Transverse colon (tissue), 4 donors: ENCODE data around the gene HSDL1. TPM values are rescaled to one million over a fixed set of nuclear protein-coding genes. Genes with fewer than 3 reads are reported as not detected.

ENCODE experiments used
- DNase-seq: peaks from one replicate; pipeline ENCODE4 v3.0.0-alpha.2; 2019
- H3K27ac ChIP-seq, 4 donors: fragments of 200-600 bp; sonication (generic); 2 replicates each; pipeline ENCODE4 v1.5.1; 2016 to 2018; ENCODE audit warnings: inconsistent platforms in 4 of 4
- H3K27me3 ChIP-seq: fragments of 200-600 bp; sonication (generic); 2 replicates; pipeline ENCODE4 v1.5.1; 2017; ENCODE audit warnings: inconsistent platforms
- H3K36me3 ChIP-seq, 4 donors: fragments of 200-600 bp; sonication (generic); 2 replicates each; pipeline ENCODE4 v1.5.1; 2017 to 2019; ENCODE audit warnings: inconsistent platforms in 4 of 4
- H3K4me1 ChIP-seq, 4 donors: fragments of 200-600 bp; sonication (generic); 2 replicates each; pipeline ENCODE4 v1.5.1; 2017 to 2020; ENCODE audit warnings: inconsistent platforms in 4 of 4
- H3K4me3 ChIP-seq, 4 donors: fragments of 200-600 bp; sonication (generic); 1 replicate in 1 of 4; 2 replicates in 3 of 4; pipeline versions ENCODE4 v1.5.1 to v1.6.1; 2017 to 2019; ENCODE audit warnings: inconsistent platforms in 4 of 4
- H3K9me3 ChIP-seq, 2 donors: fragments of 200-600 bp; sonication (generic); 2 replicates each; pipeline ENCODE4 v1.5.1; 2017 to 2019; ENCODE audit warnings: inconsistent platforms in 2 of 2
- EP300 ChIP-seq: sonication (generic); formaldehyde crosslinking; IDR thresholded peaks from one replicate; pipeline ENCODE4 v1.6.1; 2017; ENCODE audit warnings: antibody characterized with exemption, low read depth
- POLR2A ChIP-seq: fragments of 450-650 bp; IDR thresholded peaks from one replicate; pipeline ENCODE4 v1.6.1; 2016; ENCODE audit warnings: antibody characterized with exemption, mild to moderate bottlenecking, moderate library complexity
- POLR2AphosphoS5 ChIP-seq, 3 donors: sonication (generic); formaldehyde crosslinking; IDR thresholded peaks; one replicate each; pipeline ENCODE4 v1.6.1; 2016; ENCODE audit warnings: antibody characterized with exemption in 3 of 3
- WGBS, 2 donors: methylation state at CpG; one replicate each; pipeline ENCODE4 v1.1.5; 2018; ENCODE audit warnings: low coverage in 1 of 2; 5-methylcytosine and 5-hydroxymethylcytosine counted together
- in situ Hi-C, 4 donors: fragments of 200-750 bp; cut with MboI; loops; one replicate each; pipeline versions ENCODE4 v1.15.0 to v1.15.1; 2017; ENCODE audit warnings: low sequenced_read_pairs in 3 of 4, low pct_ligation_motif_present in 1 of 4, low pct_unique_long_range_greater_than_20kb in 1 of 4
- intact Hi-C: fragments of 100-400 bp; cut with DNase I; formaldehyde crosslinking; loops from one replicate; pipeline ENCODE4 v1.15.1; 2023; ENCODE audit warnings: low total_unique reads
- total RNA-seq, 4 donors: library from RNA; depleted of rRNA; stranded (reverse); fragments of >200 nt; gene quantifications; one replicate each; pipeline ENCODE4 v1.1.0, GENCODE V29; 2016
- TF ChIP-seq, protein P1 (sequence below), 5 experiments: fragments of 200-600 bp in 3 of 5; fragments of 450-650 bp in 2 of 5; sonication (generic) in 3 of 5; IDR thresholded peaks; 1 replicate in 2 of 5; 2 replicates in 3 of 5; pipeline ENCODE4 v1.5.1; 2016 to 2017; ENCODE audit warnings: antibody characterized with exemption in 5 of 5, inconsistent platforms in 3 of 5, mild to moderate bottlenecking in 2 of 5, moderate library complexity in 1 of 5

HSDL1 gene
- total RNA-seq, 4 donors from 2014 or later = 1.2 to 16.2 (median 8.7) TPM

DNA sequence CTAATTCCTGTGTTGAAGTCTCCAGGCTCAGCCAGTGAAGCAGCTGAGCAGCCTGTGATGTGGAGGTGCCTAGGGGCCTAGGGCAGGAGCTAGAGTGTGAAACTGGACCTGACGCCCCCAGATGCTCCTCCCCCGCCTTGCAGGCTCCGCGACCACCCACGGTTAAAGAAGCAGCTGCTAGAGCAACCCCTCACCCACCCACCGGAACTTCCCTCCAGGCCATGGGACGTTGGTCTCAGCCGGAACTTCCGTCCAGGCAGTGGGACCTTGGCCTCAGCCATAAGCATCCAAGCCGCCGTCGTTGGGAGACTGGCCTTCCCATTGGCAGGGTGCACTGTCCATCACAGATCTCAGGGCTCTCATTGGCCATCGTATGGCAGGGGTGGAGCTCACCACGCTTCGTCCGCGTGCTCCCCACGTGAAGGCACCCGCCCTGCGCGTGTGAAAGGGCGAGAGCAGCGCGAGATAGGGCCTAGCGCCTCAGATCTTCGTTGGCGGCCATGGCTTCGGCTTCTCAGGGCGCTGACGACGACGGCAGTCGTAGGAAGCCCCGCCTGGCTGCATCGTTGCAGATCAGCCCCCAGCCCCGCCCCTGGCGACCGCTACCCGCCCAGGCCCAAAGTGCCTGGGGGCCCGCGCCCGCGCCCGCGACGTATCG lies 45.9 kb upstream of the HSDL1 start, which contains the start of gene ADAD2:
Gene ADAD2, plus strand, starts transcription at position 427 of the 658 bp plus-strand sequence. Its CDS starts 74 bp downstream, at position 501.
- H3K27me3 ChIP-seq = no peaks in the 10 kb centered on the region
- 92% methylated on average over 46 of the region's 47 CpGs; no CpG with 5 or more reads in 1 of the 2 donors for WGBS, 2 donors
- in situ Hi-C loops (loop anchor here in 2 of 4 donors (25.0 kb wide), 2 partner anchors 229 to 379 kb away; partner anchors contain the start of genes HSBP1 (in 1 of the 2), NECAB2 (in 1 of the 2) and OSGIN1 (in 1 of the 2)), intact Hi-C loops (no loop called here)
- no peak for DNase-seq
- no peak within 1 kb of the TSS for H3K27ac ChIP-seq
- peaks cover 1 to 5% (median 4%) of the 10 kb centered on the region in 4 donors for H3K4me1 ChIP-seq
- TF ChIP-seq POLR2A = no peak
- TF ChIP-seq, protein P1, sequence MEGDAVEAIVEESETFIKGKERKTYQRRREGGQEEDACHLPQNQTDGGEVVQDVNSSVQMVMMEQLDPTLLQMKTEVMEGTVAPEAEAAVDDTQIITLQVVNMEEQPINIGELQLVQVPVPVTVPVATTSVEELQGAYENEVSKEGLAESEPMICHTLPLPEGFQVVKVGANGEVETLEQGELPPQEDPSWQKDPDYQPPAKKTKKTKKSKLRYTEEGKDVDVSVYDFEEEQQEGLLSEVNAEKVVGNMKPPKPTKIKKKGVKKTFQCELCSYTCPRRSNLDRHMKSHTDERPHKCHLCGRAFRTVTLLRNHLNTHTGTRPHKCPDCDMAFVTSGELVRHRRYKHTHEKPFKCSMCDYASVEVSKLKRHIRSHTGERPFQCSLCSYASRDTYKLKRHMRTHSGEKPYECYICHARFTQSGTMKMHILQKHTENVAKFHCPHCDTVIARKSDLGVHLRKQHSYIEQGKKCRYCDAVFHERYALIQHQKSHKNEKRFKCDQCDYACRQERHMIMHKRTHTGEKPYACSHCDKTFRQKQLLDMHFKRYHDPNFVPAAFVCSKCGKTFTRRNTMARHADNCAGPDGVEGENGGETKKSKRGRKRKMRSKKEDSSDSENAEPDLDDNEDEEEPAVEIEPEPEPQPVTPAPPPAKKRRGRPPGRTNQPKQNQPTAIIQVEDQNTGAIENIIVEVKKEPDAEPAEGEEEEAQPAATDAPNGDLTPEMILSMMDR (IDR thresholded peaks at IDR 0.05) = no peak
- no peak for TF ChIP-seq POLR2AphosphoS5 (IDR thresholded peaks at IDR 0.05)
- no peak for TF ChIP-seq EP300
- no peaks in the 10 kb centered on the region for H3K9me3 ChIP-seq
- H3K36me3 ChIP-seq = no peaks in the 10 kb centered on the region
- no peak within 1 kb of the TSS for H3K4me3 ChIP-seq

- no peaks in the 10 kb centered on the region for H3K9me3 ChIP-seq
- H3K4me1 ChIP-seq = peaks cover 5 to 12% (median 8%) of the 10 kb centered on the region in 4 donors
- TF ChIP-seq EP300 = no peak
- peak; percentile 43 to 75 (median 72) for TF ChIP-seq POLR2AphosphoS5 (IDR thresholded peaks at IDR 0.05)
- peak; percentile 43 for TF ChIP-seq POLR2A
- TF ChIP-seq, protein P1 (IDR thresholded peaks at IDR 0.05) = peak; percentile 93 to 97 (median 97)
- 4% methylated on average over 28 of the region's 55 CpGs; no CpG with 5 or more reads in 1 of the 2 donors for WGBS, 2 donors
- in situ Hi-C loops (loop anchor here in 3 of 4 donors (10.0 to 25.0 kb wide), 3 partner anchors 92 to 375 kb away; partner anchors contain the start of genes HSBP1 (in 1 of the 3), NECAB2 (in 1 of the 3) and OSGIN1 (in 1 of the 3)), intact Hi-C loops (no loop called here)
- DNase-seq = peak; percentile 95
- H3K27me3 ChIP-seq = no peaks in the 10 kb centered on the region
- H3K4me3 ChIP-seq = peak within 1 kb of the TSS; percentile 65 to 97 (median 88)
- H3K27ac ChIP-seq = peak within 1 kb of the TSS; percentile 75 to 82 (median 80)
- H3K36me3 ChIP-seq = peaks cover 0 to 5% (median 0%) of the 10 kb centered on the region in 4 donors
Observed at GRCh38 chr16:84186685-84187437, 41.9 kb upstream of the HSDL1 start, which contains the start of gene TAF1C. Gene TAF1C (minus strand): TSS chr16:84187057. CDS start chr16:84184988, 2,069 bp downstream.

DNA sequence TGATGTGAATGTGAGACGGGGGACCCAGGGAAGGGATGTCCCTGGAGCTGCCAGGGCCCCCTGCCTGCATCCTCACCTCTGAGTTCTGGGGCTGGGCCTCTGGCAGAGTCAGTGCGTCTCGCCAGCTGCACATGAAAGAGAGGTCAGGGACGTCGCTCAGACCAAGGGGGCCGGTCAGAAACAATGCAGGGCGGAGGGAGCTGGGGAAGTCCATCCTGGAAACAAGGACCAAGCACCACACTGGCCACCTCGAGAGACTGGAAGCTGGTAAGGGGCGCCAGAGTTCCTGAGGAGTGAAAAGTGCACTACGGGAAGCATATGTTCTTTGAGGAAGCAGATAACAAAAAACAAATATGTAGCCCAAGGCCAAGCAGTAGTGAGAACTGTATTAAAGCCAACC lies 39.8 kb upstream of the HSDL1 start:
- TF ChIP-seq POLR2AphosphoS5 (IDR thresholded peaks at IDR 0.05) (no peak), EP300 (no peak), POLR2A (no peak)
- TF ChIP-seq, protein P1 (IDR thresholded peaks at IDR 0.05) = no peak
- Histone ChIP-seq H3K4me3 (no peak overlapping the region), H3K4me1 (peaks cover 5 to 12% (median 8%) of the 10 kb centered on the region in 4 donors), H3K27me3 (no peaks in the 10 kb centered on the region), H3K27ac (peak overlapping the region in 1 of 4 donors; percentile 22), H3K36me3 (peaks cover 0 to 5% (median 0%) of the 10 kb centered on the region in 4 donors), H3K9me3 (no peaks in the 10 kb centered on the region)
- intact Hi-C loops = no loop called here
- WGBS, 2 donors = 95% methylated on average over 10 of the region's 10 CpGs; no CpG with 5 or more reads in 1 of the 2 donors
- DNase-seq = no peak
- in situ Hi-C loops = loop anchor here in 3 of 4 donors (10.0 to 25.0 kb wide), 3 partner anchors 90 to 372 kb away; partner anchors contain the start of genes HSBP1 (in 1 of the 3), NECAB2 (in 1 of the 3) and OSGIN1 (in 1 of the 3)
